22Rv1 (cell line): ENCODE measurements around the gene KIAA0513.

Experiments
- ZFX ChIP-seq: fragments of 450-650 bp; IDR thresholded peaks from 2 replicates; pipeline ENCODE4 v1.6.1; 2017; ENCODE audit warnings: antibody characterized with exemption, borderline replicate concordance
- TF ChIP-seq, protein P1 (sequence below): fragments of 450-650 bp; IDR thresholded peaks from 2 replicates; pipeline ENCODE4 v1.5.1; 2017; ENCODE audit warnings: mild to moderate bottlenecking

DNA sequence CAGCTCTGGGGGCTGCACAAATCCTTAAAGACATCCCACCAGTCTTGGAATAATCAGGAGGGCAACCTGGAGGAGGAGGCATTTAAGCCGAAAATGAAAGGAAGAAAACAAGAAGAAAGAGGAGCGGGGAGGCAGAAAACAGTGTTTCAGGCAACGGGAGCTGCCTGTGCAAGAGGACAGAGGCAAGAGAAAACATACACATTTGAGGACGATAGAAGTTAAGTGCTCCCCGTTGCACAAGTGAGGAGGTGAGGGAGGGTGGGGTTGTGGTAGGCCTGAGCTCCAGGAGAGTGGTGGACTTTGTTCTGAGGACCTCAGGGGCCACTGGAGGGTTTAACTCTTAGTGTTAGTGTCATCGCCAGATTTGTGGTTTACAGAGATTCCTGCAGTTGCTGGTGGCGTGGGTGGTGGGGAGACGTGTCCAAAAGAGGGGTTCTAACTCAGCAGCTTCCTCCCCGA is 112.3 kb downstream of the KIAA0513 start:
- TF ChIP-seq, protein P1, sequence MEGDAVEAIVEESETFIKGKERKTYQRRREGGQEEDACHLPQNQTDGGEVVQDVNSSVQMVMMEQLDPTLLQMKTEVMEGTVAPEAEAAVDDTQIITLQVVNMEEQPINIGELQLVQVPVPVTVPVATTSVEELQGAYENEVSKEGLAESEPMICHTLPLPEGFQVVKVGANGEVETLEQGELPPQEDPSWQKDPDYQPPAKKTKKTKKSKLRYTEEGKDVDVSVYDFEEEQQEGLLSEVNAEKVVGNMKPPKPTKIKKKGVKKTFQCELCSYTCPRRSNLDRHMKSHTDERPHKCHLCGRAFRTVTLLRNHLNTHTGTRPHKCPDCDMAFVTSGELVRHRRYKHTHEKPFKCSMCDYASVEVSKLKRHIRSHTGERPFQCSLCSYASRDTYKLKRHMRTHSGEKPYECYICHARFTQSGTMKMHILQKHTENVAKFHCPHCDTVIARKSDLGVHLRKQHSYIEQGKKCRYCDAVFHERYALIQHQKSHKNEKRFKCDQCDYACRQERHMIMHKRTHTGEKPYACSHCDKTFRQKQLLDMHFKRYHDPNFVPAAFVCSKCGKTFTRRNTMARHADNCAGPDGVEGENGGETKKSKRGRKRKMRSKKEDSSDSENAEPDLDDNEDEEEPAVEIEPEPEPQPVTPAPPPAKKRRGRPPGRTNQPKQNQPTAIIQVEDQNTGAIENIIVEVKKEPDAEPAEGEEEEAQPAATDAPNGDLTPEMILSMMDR = no peak
- no peak for TF ChIP-seq ZFX
